MM.1S (cell line): ENCODE data around the gene RAD23B.

ENCODE experiments used
- DNase-seq: peaks from one replicate; pipeline ENCODE4 v3.0.0-alpha.2; 2015
- H2AFZ ChIP-seq: fragments of 300-600 bp; sonication (generic); 2 replicates; pipeline ENCODE4 v1.6.0; 2016; ENCODE audit warnings: antibody characterized with exemption, low read length
- H3F3A ChIP-seq: fragments of 300-600 bp; sonication (generic); 2 replicates; pipeline ENCODE4 v1.6.1; 2016; ENCODE audit warnings: mild to moderate bottlenecking, antibody characterized with exemption, low read length, moderate library complexity, mixed read lengths; ENCODE audit not compliant: insufficient read depth
- H3K27ac ChIP-seq: fragments of 300-600 bp; sonication (generic); 2 replicates; pipeline ENCODE4 v1.5.1; 2016; ENCODE audit warnings: mild to moderate bottlenecking, low read length
- H3K27me3 ChIP-seq: fragments of 300-600 bp; sonication (generic); replicated peaks from 2 replicates; pipeline ENCODE4 v1.6.0; 2016; ENCODE audit warnings: low read length; ENCODE audit not compliant: insufficient read depth
- H3K36me3 ChIP-seq: fragments of 300-600 bp; sonication (generic); replicated peaks from 2 replicates; pipeline ENCODE4 v1.6.1; 2016; ENCODE audit warnings: mild to moderate bottlenecking, low read length, mixed read lengths; ENCODE audit not compliant: insufficient read depth
- H3K4me1 ChIP-seq: fragments of 300-600 bp; sonication (generic); 2 replicates; pipeline ENCODE4 v1.6.1; 2016; ENCODE audit warnings: low read length, mixed read lengths
- H3K4me2 ChIP-seq: fragments of 300-600 bp; sonication (generic); 2 replicates; pipeline ENCODE4 v1.6.0; 2016; ENCODE audit warnings: low read depth, low read length
- H3K4me3 ChIP-seq: fragments of 300-600 bp; sonication (generic); 2 replicates; pipeline ENCODE4 v1.5.1; 2016; ENCODE audit warnings: low read length, mixed read lengths
- H3K79me2 ChIP-seq: fragments of 300-600 bp; sonication (generic); 2 replicates; pipeline ENCODE4 v1.6.1; 2016; ENCODE audit warnings: mixed run types, low read length, mixed read lengths
- H3K9ac ChIP-seq: fragments of 300-600 bp; sonication (generic); 2 replicates; pipeline ENCODE4 v1.6.1; 2016; ENCODE audit warnings: low read length, mixed read lengths
- H3K9me2 ChIP-seq: fragments of 300-600 bp; sonication (generic); replicated peaks from 2 replicates; pipeline ENCODE4 v1.6.1; 2016; ENCODE audit warnings: mild to moderate bottlenecking, low read length, mixed read lengths; ENCODE audit not compliant: insufficient read depth
- H3K9me3 ChIP-seq: fragments of 300-600 bp; sonication (generic); replicated peaks from 2 replicates; pipeline ENCODE4 v1.6.1; 2016; ENCODE audit warnings: mild to moderate bottlenecking, low read length, mixed read lengths; ENCODE audit not compliant: insufficient read depth
- H4K20me1 ChIP-seq: fragments of 300-600 bp; sonication (generic); 2 replicates; pipeline ENCODE4 v1.6.1; 2016; ENCODE audit warnings: mild to moderate bottlenecking, low read length, moderate library complexity, mixed read lengths; ENCODE audit not compliant: insufficient read depth
- CTCF ChIP-seq: fragments of 300-600 bp; sonication (generic); IDR thresholded peaks from 2 replicates; pipeline ENCODE4 v1.5.1; 2016; ENCODE audit warnings: antibody characterized with exemption, low read length, mixed read lengths
- EZH2 ChIP-seq: fragments of 300-600 bp; sonication (generic); optimal IDR thresholded peaks from 2 replicates; pipeline ENCODE3; 2017; ENCODE audit warnings: low read depth, mild to moderate bottlenecking, antibody characterized with exemption, low read length, mixed read lengths
- EZH2phosphoT487 ChIP-seq: fragments of 300-600 bp; sonication (generic); IDR thresholded peaks from 2 replicates; pipeline ENCODE4 v1.6.1; 2018; ENCODE audit warnings: antibody characterized with exemption, low read length

RAD23B gene

GRCh38 chr9:107269254-107269653, 13.8 kb upstream of the RAD23B start:
- Histone ChIP-seq H4K20me1 (no peaks in the 10 kb centered on the region), H3K4me3 (no peak overlapping the region), H3K9me3 (no peaks in the 10 kb centered on the region), H3K9ac (no peak overlapping the region), H3F3A (no peaks in the 10 kb centered on the region), H2AFZ (no peak overlapping the region), H3K9me2 (no peaks in the 10 kb centered on the region), H3K4me1 (no peaks in the 10 kb centered on the region), H3K79me2 (no peaks in the 10 kb centered on the region), H3K27ac (no peak overlapping the region), H3K36me3 (no peaks in the 10 kb centered on the region), H3K4me2 (no peak overlapping the region), H3K27me3 (no peaks in the 10 kb centered on the region)
- no peak for DNase-seq
- TF ChIP-seq CTCF, result no peak
- TF ChIP-seq EZH2phosphoT487, result no peak
- no peak for TF ChIP-seq EZH2

GRCh38 chr9:107269681-107270080, 13.4 kb upstream of the RAD23B start:
- Histone ChIP-seq H3K4me3 (no peak overlapping the region), H3K27ac (no peak overlapping the region), H3F3A (no peaks in the 10 kb centered on the region), H3K27me3 (no peaks in the 10 kb centered on the region), H2AFZ (no peak overlapping the region), H3K9ac (no peak overlapping the region), H3K36me3 (no peaks in the 10 kb centered on the region), H3K79me2 (no peaks in the 10 kb centered on the region), H3K9me3 (no peaks in the 10 kb centered on the region), H3K4me1 (no peaks in the 10 kb centered on the region), H3K9me2 (no peaks in the 10 kb centered on the region), H3K4me2 (no peak overlapping the region), H4K20me1 (no peaks in the 10 kb centered on the region)
- DNase-seq, result no peak
- TF ChIP-seq EZH2phosphoT487 (no peak), CTCF (no peak), EZH2 (no peak)

- Histone ChIP-seq H3K9me2 (no peaks in the 10 kb centered on the region), H3K27me3 (no peaks in the 10 kb centered on the region), H3K9ac (no peak overlapping the region), H3K9me3 (no peaks in the 10 kb centered on the region), H3K4me2 (no peak overlapping the region), H3K79me2 (no peaks in the 10 kb centered on the region), H3F3A (no peaks in the 10 kb centered on the region), H3K36me3 (no peaks in the 10 kb centered on the region), H2AFZ (no peak overlapping the region), H3K27ac (no peak overlapping the region), H3K4me1 (no peaks in the 10 kb centered on the region), H3K4me3 (no peak overlapping the region), H4K20me1 (no peaks in the 10 kb centered on the region)
- no peak for DNase-seq
- no peak for TF ChIP-seq CTCF
- TF ChIP-seq EZH2, result no peak
- no peak for TF ChIP-seq EZH2phosphoT487
Observed at GRCh38 chr9:107270082-107270481, 13.0 kb upstream of the RAD23B start.

- no peaks in the 10 kb centered on the region for H3K9me3 ChIP-seq
- no peak overlapping the region for H2AFZ ChIP-seq
- no peak overlapping the region for H3K4me3 ChIP-seq
- no peak overlapping the region for H3K27ac ChIP-seq
- H4K20me1 ChIP-seq, result no peaks in the 10 kb centered on the region
- no peaks in the 10 kb centered on the region for H3F3A ChIP-seq
- no peak for DNase-seq
- no peaks in the 10 kb centered on the region for H3K36me3 ChIP-seq
- H3K4me2 ChIP-seq, result no peak overlapping the region
- H3K9me2 ChIP-seq, result no peaks in the 10 kb centered on the region
- no peak overlapping the region for H3K9ac ChIP-seq
- TF ChIP-seq EZH2phosphoT487 (no peak), CTCF (no peak), EZH2 (no peak)
- no peaks in the 10 kb centered on the region for H3K79me2 ChIP-seq
- no peaks in the 10 kb centered on the region for H3K27me3 ChIP-seq
- H3K4me1 ChIP-seq, result peaks cover 2% of the 10 kb centered on the region; the same call in 1 of the 2 replicates
Observed at GRCh38 chr9:107270580-107270979, 12.5 kb upstream of the RAD23B start.
